ENCODE data around the gene PAPOLA. TPM values are rescaled to one million over a fixed set of nuclear protein-coding genes. Genes with fewer than 3 reads are reported as not detected.

PAPOLA gene
- total RNA-seq, 1 experiment from 2014 or later: 125 TPM

DNA sequence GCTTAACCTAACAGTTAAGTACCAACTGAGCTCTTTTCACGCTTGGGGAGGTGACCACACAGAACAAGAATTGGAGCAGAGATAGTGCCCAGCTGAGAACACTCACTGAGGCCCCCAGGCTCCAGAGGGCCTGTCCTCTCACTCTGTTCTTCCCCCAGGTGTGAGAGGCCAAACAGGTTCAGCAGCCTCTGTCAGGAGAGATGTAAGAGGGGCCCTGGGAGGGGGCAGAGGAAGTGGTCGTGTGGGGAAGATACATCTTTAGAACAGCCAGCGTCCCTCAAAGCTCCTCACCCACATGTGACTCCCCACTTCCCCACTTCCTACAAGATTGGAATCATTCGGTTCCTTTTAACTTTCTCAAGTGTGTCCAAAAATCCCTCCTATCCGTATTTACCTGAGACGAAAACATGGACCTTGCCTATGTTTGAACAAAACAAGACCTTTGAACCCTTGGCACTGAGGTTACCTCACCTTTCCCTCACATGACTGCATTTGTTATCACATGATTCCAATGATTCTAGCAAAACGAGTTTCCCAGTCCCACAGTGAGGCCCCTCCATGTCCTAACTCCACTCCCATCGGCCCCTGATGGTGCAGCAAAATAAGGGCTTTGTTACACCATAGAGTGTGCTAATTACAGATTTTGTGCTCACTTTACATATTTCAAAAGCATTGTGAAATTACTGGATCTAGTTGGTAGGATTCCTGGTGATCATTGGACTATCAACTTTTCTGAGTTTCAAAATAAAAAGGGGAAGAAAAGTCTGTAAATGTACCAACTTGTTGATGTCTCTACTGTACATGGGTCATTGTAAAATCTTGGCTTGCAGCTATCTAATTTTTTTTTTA is 40.0 kb upstream of the PAPOLA start:
- intact Hi-C loops (cut with micrococcal nuclease; ENCODE audit: unreplicated experiment) (no loop called here), in situ Hi-C loops (cut with HindIII; ENCODE audit: low pct_unique_long_range_greater_than_20kb, low sequenced_read_pairs) (no loop called here)
- H3K4me3 ChIP-seq (ENCODE audit: low read depth in 2 of 2, low read length in 2 of 2): no peak overlapping the region
- no peaks in the 10 kb centered on the region for H3K9me3 ChIP-seq (ENCODE audit: control insufficient read depth, insufficient read depth, low read depth, low read length)
- no peaks in the 10 kb centered on the region for H3K36me3 ChIP-seq (ENCODE audit: control insufficient read depth, insufficient read depth, low read length)
- no TSS peak for BruUV-seq (replicated peaks)
- no peak overlapping the region for H3K27ac ChIP-seq (ENCODE audit: low read length)
- ChIA-PET POLR2A (no interaction called here), CTCF (no interaction called here)
- no peaks in the 10 kb centered on the region for H3K27me3 ChIP-seq (ENCODE audit: control insufficient read depth, insufficient read depth, low read length)
- H3K4me1 ChIP-seq (ENCODE audit: control insufficient read depth, insufficient read depth, low read length): no peaks in the 10 kb centered on the region
- no peak for TF ChIP-seq TCF7L2 (IDR thresholded peaks at IDR 0.05; ENCODE audit: low read depth, low read length)
- TF ChIP-seq REST (IDR thresholded peaks at IDR 0.05; ENCODE audit: insufficient read depth in 1 of 2, low read depth in 2 of 2, low read length in 1 of 2): no peak
- TF ChIP-seq CTCF (IDR thresholded peaks at IDR 0.05): no peak
- no peak for TF ChIP-seq POLR2AphosphoS5 (IDR thresholded peaks at IDR 0.05; ENCODE audit: low read depth, low read length)
- no peak for TF ChIP-seq SIN3A (IDR thresholded peaks at IDR 0.05; ENCODE audit: borderline replicate concordance, insufficient read depth, low read depth, low read length)
- ATAC-seq (no peak), DNase-seq (ENCODE audit: low read depth, low spot score) (no peak)

GRCh38 chr14:96464136-96464535 is 38.0 kb upstream of the PAPOLA start:
- H3K27me3 ChIP-seq (ENCODE audit: control insufficient read depth, insufficient read depth, low read length): no peaks in the 10 kb centered on the region
- no peak overlapping the region for H3K4me3 ChIP-seq (ENCODE audit: low read depth in 2 of 2, low read length in 2 of 2)
- in situ Hi-C loops (cut with HindIII; ENCODE audit: low pct_unique_long_range_greater_than_20kb, low sequenced_read_pairs): no loop called here
- CTCF ChIA-PET: no interaction called here
- H3K27ac ChIP-seq (ENCODE audit: low read length): no peak overlapping the region
- no peaks in the 10 kb centered on the region for H3K36me3 ChIP-seq (ENCODE audit: control insufficient read depth, insufficient read depth, low read length)
- BruUV-seq (replicated peaks): no TSS peak
- ATAC-seq (no peak), DNase-seq (ENCODE audit: low read depth, low spot score) (no peak)
- intact Hi-C loops (cut with micrococcal nuclease; ENCODE audit: unreplicated experiment): no loop called here
- POLR2A ChIA-PET: interaction anchor here (0.6 kb wide), 1 partner anchor 60 kb away, joined by 17 read pairs; no protein-coding TSS in a partner anchor
- TF ChIP-seq REST (IDR thresholded peaks at IDR 0.05; ENCODE audit: insufficient read depth in 1 of 2, low read depth in 2 of 2, low read length in 1 of 2) (no peak), TCF7L2 (IDR thresholded peaks at IDR 0.05; ENCODE audit: low read depth, low read length) (no peak), POLR2AphosphoS5 (IDR thresholded peaks at IDR 0.05; ENCODE audit: low read depth, low read length) (no peak)
- no peaks in the 10 kb centered on the region for H3K4me1 ChIP-seq (ENCODE audit: control insufficient read depth, insufficient read depth, low read length)
- H3K9me3 ChIP-seq (ENCODE audit: control insufficient read depth, insufficient read depth, low read depth, low read length): no peaks in the 10 kb centered on the region

Data from Panc1 (cell line).